VCaP (cell line): ENCODE measurements around the gene YIPF5.
A peak's percentile ranks its signal among the peaks of the same experiment; 100 is the strongest.

ENCODE experiments used
- H3K27ac ChIP-seq: fragments of 450-650 bp; 2 replicates; pipeline ENCODE4 v1.5.1; 2017
- TF ChIP-seq, protein P1 (sequence below): fragments of 450-650 bp; conservative IDR thresholded peaks from 2 replicates; pipeline ENCODE4 v1.5.1; 2017; ENCODE audit warnings: mild to moderate bottlenecking, moderate library complexity

The YIPF5 gene

DNA sequence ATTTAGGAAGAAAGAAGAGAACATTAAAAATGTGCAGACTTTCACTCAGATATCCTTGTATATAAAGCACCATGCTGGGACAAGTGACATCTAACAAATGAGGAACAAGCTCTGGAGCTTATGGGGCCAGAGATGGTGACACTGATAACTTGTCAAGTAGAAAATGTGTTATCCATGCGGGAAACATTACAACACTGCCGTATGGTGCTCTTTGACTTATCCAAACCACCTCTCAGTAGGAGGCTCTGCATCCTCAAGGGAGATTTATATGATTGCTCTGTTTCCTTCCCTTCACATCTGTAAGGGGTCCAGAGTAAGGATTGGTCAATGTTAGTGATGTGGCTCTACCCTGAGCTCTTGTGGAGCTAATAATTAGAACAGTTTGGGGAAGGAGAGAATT lies 23.7 kb upstream of the YIPF5 start:
- TF ChIP-seq, protein P1, sequence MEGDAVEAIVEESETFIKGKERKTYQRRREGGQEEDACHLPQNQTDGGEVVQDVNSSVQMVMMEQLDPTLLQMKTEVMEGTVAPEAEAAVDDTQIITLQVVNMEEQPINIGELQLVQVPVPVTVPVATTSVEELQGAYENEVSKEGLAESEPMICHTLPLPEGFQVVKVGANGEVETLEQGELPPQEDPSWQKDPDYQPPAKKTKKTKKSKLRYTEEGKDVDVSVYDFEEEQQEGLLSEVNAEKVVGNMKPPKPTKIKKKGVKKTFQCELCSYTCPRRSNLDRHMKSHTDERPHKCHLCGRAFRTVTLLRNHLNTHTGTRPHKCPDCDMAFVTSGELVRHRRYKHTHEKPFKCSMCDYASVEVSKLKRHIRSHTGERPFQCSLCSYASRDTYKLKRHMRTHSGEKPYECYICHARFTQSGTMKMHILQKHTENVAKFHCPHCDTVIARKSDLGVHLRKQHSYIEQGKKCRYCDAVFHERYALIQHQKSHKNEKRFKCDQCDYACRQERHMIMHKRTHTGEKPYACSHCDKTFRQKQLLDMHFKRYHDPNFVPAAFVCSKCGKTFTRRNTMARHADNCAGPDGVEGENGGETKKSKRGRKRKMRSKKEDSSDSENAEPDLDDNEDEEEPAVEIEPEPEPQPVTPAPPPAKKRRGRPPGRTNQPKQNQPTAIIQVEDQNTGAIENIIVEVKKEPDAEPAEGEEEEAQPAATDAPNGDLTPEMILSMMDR = no peak
- H3K27ac ChIP-seq = no peak overlapping the region

DNA sequence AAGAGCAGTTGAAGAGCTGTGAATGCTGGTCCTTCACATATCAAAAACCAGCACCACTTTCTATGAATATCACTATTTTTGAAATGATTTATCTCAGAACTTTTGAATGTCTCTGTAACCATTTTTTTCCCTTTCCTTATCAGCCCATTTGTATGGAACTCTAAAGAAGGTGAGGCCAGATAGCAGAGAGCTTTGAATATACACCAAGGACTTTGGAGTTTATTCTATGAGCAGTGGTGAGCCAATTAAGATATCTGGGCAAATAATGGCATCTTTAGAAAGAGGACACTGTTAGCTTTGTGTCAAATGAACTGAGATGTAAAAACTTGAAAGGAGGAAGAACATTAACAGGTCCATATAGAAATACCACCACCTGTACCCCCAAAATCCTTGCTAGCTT lies 22.2 kb upstream of the YIPF5 start:
- TF ChIP-seq, protein P1 = no peak
- H3K27ac ChIP-seq = no peak overlapping the region

DNA sequence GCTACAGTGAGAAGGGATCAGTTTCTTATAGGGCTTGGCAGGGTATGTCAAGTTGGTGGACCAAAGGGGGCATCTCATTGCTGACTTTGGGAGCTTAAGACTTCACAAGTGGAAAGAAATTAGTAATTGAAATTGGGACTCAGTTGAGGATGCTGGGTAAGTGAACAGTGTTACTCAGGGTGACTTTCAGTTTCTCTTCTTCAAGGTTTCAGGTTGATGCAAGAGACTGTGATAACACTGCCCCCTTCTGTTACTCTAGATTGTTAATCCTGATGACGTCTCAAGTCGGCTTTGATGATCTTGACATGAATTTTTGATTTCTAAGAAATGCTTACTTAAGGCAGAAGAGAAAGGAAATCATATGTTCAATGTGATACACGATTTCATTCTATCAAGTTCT lies 21.5 kb upstream of the YIPF5 start:
- no peak overlapping the region for H3K27ac ChIP-seq
- TF ChIP-seq, protein P1 = peak; percentile 62

DNA sequence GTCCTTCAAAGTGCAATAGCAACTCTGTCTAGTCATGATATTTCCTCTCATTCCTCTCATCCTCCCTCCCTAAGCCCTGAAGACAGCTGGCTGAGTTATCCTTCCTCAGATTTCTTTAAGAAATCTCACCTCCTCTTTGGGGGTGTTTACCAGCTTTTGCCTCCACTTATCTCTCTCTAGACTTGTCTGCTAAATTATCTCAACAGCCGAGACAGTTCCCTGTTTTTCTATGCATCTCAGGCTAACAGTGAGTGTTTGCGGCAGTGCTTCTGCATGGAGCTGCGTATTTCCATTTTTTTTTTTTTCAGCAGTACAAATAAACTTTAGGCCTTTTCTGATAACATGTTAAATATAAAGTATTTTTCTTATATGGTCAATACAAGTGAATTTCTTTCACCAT lies 21.1 kb upstream of the YIPF5 start:
- H3K27ac ChIP-seq = no peak overlapping the region
- TF ChIP-seq, protein P1 = no peak

DNA sequence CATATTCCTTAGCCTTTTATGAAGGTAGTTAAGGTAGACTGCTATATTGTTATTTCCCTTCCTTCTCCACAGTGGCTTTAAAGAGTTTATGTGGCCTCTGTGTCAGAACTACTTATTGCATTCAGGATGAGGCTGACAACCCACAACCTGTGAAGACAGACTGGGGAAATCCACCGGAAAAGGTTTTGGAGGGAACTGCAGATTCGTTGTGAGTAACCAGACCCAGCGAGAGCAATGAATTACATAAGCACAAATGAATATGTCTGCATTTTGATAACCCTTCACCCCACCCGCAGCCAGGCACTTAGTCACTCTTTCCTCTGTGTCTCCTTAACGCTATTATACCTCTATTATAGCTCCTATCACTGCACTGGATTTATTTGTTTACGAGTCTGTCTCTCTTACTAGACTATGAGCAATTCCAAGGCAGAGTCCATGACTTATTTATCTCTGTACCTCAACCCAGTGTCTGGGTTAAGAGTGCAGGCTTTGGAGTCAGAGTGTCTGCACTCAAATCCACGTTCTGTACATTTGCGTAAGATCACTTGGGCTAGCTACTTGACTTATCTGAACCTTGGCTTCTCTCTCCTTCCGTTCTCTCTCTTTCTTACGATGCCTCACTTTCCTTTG lies 19.5 kb upstream of the YIPF5 start:
- H3K27ac ChIP-seq = no peak overlapping the region
- TF ChIP-seq, protein P1 = no peak

DNA sequence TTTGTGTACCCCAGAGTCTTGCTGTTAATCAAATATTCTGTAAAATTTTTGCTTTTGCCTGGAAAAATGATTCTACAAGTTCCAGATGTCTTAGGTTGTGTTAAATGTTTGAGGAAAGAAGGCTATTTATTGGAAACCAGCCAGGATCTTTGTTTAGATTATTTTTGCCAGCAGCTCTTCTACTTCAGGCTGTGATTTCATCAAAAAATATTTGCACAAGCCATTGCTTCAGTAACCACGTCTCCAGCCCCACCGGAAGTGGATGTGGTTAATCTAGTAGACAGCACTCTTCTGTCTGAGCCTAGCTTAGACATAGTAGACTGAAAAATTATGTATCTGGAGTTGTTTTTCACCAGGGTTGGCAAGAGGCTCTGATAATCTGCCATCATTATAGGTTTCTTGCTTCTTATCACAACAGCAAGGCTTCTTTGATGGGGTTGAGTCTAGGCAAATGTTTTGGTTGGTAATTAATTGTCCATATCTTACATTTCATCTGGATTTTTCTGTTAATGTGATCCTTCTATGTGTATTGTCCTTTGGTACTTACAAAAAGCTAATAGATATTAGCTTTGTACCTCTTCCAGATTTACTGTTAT lies 17.3 kb upstream of the YIPF5 start:
- peak overlapping the region; percentile 63 for H3K27ac ChIP-seq
- TF ChIP-seq, protein P1 = no peak

DNA sequence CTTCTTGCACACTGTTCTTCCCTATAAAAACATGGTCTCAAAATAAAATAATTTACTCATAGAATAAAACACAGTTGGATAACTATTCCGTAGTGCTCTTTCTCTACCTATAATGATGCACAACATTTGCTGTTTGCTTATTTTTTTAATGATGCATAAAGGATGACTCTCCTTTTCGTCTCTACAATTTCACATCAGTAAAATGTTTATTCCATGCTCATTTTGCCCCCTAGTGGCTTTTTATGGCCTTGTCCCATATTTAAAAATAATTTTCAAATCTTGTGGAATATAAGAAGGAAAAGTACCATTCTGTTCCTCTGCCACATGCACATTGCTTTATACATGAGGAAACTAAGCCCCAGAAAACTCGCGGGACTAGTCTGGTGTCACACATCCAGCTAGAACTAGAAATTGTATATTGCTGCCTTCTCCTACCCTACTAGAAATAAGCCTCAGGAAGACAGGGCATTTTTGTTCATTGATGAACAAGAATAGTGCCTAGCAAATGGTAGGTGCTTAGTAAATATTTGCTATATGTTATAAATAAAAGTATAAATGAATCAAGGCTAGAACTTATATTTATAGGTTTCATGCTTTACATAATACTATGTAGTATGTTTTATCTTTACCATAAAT lies 12.9 kb upstream of the YIPF5 start:
- no peak overlapping the region for H3K27ac ChIP-seq
- TF ChIP-seq, protein P1 = peak; percentile 86
